Activated B cell treated with CpG ODN at 0.5 μM for 24 hours (primary cell): Measurements from ENCODE around the gene SLC9A3. TPM values are rescaled to one million over a fixed set of nuclear protein-coding genes. Genes with fewer than 3 reads are reported as not detected.

Source experiments
- ATAC-seq: fragments of 200-7000 bp; cut with Tn5 transposase; one replicate; pipeline ENCODE4 v1.10.0; 2021; ENCODE audit warnings: low read depth, mild to moderate bottlenecking, moderate library complexity
- CTCF ChIA-PET: fragments of 350-600 bp; sonication (Branson Sonifier 250); formaldehyde crosslinking; loops from one replicate; lab custom pipeline; 2021; ENCODE audit warnings: antibody characterized with exemption; lab: Charles Lee
- POLR2A ChIA-PET: fragments of 350-600 bp; sonication (Branson Sonifier 250); formaldehyde crosslinking; loops from one replicate; lab custom pipeline; 2021; ENCODE audit warnings: antibody characterized with exemption; lab: Charles Lee
- DNase-seq: peaks from one replicate; pipeline ENCODE4 v3.0.0; 2022
- H3K27ac Mint-ChIP-seq: one replicate; pipeline ENCODE4 v1.8.0; 2020; ENCODE audit warnings: mixed read lengths
- H3K27me3 Mint-ChIP-seq: one replicate; pipeline ENCODE4 v1.8.0; 2021; ENCODE audit warnings: mixed read lengths
- H3K36me3 Mint-ChIP-seq: one replicate; pipeline ENCODE4 v1.8.0; 2021; ENCODE audit warnings: low read depth, mixed read lengths
- H3K4me1 Mint-ChIP-seq: one replicate; pipeline ENCODE4 v1.8.0; 2021; ENCODE audit warnings: mixed read lengths
- H3K4me3 Mint-ChIP-seq: one replicate; pipeline ENCODE4 v1.8.0; 2020; ENCODE audit warnings: mild to moderate bottlenecking, mixed read lengths
- H3K9me3 Mint-ChIP-seq: one replicate; pipeline ENCODE4 v1.8.0; 2020; ENCODE audit warnings: mixed read lengths
- intact Hi-C: fragments of 100-400 bp; cut with micrococcal nuclease; formaldehyde crosslinking; loops from one replicate; pipeline ENCODE4 v1.15.1; 2024
- total RNA-seq: library from RNA; stranded (reverse); gene quantifications from 2 replicates; pipeline ENCODE4 v1.2.3, GENCODE V29; 2022
- TF ChIP-seq, protein P1 (sequence below): fragments of 200-600 bp; IDR thresholded peaks from one replicate; pipeline ENCODE4 v1.8.0; 2022; ENCODE audit warnings: antibody characterized with exemption, mild to moderate bottlenecking

SLC9A3 gene
- total RNA-seq, 1 donor from 2014 or later = 0.20 TPM

DNA sequence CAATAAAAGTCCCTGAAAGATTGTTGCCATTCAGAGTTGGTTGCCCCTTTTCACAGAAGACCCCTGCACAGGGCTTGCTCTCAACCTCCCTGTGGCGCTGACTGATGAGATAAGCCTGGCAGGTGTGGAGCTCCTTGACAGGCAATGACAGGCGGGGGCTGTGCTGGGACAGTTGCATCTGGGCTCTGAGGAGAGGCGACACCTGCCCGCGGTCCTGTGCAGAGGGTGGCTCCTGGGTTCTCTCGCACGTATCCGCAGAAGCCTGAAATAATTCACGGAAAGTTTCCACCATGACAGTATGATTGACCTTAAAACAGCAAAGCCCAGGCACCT, 101.0 kb downstream of the SLC9A3 start:
- no peak overlapping the region for H3K27ac Mint-ChIP-seq
- peak; percentile 10 for DNase-seq
- POLR2A ChIA-PET = no interaction called here

DNA sequence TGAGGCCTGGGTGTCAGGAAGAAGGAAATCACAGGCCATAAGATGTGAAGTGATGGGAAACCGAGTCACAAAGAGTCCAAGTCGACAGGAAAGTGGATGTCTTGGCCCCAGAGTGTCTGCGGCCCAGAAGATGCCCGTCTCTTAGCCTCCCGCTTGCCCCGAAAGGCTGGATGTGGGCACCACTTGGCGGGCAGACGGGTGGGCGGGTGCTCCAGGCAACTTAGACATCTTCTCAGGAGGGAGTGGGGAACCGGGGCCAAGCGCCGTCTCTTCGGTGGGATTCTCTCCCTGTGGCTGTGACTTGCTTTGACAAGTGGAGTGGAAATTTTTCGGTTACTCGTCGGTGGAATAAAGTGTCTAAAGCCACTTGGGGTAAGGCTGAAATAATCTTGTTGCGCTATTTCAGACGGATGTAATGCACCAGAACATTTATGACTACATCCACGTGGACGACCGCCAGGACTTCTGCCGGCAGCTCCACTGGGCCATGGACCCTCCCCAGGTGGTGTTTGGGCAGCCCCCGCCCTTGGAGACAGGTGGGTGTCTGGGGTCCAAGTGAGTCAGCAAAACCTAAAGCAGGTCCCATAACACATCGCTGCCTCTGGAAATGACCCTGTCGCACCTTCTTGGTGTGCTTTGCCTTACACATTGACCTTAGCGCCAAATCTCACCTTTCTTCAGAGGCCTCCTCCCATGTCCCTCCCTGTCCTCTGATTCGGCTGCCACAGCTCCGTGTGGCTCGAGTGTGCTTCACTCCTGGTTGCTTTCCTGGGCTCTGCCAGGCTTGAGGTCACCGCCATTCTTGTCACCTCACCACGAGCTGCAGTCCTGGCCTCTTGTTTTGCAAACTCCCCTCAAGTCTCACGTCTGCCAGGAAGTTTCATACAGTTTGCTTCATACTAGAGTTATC, 101.7 kb downstream of the SLC9A3 start:
- Mint-ChIP-seq H3K27ac (no peak overlapping the region), H3K4me3 (no peak overlapping the region), H3K36me3 (no peaks in the 10 kb centered on the region), H3K4me1 (peaks cover 16% of the 10 kb centered on the region), H3K9me3 (no peaks in the 10 kb centered on the region), H3K27me3 (peaks cover 3% of the 10 kb centered on the region)
- ChIA-PET POLR2A (no interaction called here), CTCF (no interaction called here)
- DNase-seq = peak; percentile 15
- intact Hi-C loops = no loop called here
- TF ChIP-seq, protein P1, sequence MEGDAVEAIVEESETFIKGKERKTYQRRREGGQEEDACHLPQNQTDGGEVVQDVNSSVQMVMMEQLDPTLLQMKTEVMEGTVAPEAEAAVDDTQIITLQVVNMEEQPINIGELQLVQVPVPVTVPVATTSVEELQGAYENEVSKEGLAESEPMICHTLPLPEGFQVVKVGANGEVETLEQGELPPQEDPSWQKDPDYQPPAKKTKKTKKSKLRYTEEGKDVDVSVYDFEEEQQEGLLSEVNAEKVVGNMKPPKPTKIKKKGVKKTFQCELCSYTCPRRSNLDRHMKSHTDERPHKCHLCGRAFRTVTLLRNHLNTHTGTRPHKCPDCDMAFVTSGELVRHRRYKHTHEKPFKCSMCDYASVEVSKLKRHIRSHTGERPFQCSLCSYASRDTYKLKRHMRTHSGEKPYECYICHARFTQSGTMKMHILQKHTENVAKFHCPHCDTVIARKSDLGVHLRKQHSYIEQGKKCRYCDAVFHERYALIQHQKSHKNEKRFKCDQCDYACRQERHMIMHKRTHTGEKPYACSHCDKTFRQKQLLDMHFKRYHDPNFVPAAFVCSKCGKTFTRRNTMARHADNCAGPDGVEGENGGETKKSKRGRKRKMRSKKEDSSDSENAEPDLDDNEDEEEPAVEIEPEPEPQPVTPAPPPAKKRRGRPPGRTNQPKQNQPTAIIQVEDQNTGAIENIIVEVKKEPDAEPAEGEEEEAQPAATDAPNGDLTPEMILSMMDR = no peak
- ATAC-seq = no peak

More for the DNA sequence above, 101.0 kb downstream of the SLC9A3 start:
- H3K4me3 Mint-ChIP-seq = no peak overlapping the region
- CTCF ChIA-PET = no interaction called here
- intact Hi-C loops = no loop called here
- no peak for ATAC-seq
- H3K9me3 Mint-ChIP-seq = no peaks in the 10 kb centered on the region
- peaks cover 16% of the 10 kb centered on the region for H3K4me1 Mint-ChIP-seq
- no peaks in the 10 kb centered on the region for H3K36me3 Mint-ChIP-seq
- TF ChIP-seq, protein P1 = no peak
- peaks cover 1% of the 10 kb centered on the region for H3K27me3 Mint-ChIP-seq

DNA sequence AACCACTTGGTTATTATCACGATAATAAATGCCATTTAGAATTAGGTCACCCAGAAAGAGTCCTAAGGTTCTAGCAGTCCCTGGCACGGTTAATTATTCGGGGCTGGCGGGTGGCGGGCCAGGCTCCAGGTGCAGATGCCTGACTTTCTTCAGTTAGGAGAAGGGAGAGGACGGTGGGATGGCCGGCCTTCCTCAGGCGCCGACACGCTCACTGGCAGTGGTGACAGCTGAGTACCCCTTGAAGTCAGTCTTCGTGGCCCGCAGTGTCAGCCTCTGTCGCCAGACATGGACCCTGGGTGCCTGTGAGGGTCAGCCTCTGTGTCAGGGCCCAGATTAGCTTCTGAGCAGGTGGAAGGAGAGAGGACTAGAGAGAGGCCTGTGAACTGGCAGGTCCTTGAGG, 102.3 kb downstream of the SLC9A3 start:
- ChIA-PET POLR2A (no interaction called here), CTCF (no interaction called here)
- Mint-ChIP-seq H3K4me1 (peaks cover 16% of the 10 kb centered on the region), H3K27me3 (peaks cover 3% of the 10 kb centered on the region), H3K9me3 (no peaks in the 10 kb centered on the region), H3K27ac (no peak overlapping the region), H3K4me3 (no peak overlapping the region), H3K36me3 (no peaks in the 10 kb centered on the region)
- intact Hi-C loops = no loop called here
- DNase-seq = peak; percentile 4
- no peak for ATAC-seq
- TF ChIP-seq, protein P1 = no peak

DNA sequence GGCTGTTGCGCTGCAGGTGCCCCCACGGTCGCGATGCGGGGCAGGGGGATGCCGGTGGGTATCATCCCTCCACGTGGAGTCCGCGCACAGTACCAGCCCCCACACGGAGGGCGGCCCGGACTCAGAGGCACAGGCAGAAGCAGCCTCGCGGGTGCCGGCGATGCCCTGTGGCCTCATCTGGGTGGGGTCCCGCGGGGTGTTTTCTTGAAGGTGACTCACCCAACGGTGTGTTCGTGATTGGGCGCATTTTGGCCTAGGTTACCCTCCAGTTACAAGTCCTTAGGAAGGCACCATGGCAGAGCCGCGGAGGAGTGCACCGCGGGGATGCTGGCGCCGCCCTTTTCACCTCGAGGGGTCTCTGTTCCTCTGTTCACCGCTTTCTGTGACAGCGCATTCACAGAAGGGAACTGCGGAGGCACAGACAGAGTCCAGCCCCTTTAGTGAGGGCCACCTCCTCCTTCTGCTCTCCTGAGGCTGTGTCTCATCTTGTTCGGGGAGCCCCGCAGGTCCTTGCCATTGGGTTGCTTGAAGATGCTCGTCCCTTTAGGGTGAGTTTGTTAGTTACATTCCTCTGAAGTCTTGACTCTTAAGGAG, 102.9 kb downstream of the SLC9A3 start:
- Mint-ChIP-seq H3K27ac (no peak overlapping the region), H3K36me3 (no peaks in the 10 kb centered on the region), H3K9me3 (no peaks in the 10 kb centered on the region), H3K4me3 (no peak overlapping the region), H3K4me1 (peaks cover 16% of the 10 kb centered on the region), H3K27me3 (peaks cover 3% of the 10 kb centered on the region)
- DNase-seq = peak; percentile 11
- POLR2A ChIA-PET = no interaction called here
- CTCF ChIA-PET = no interaction called here
- TF ChIP-seq, protein P1 = no peak
- ATAC-seq = no peak
- intact Hi-C loops = no loop called here

DNA sequence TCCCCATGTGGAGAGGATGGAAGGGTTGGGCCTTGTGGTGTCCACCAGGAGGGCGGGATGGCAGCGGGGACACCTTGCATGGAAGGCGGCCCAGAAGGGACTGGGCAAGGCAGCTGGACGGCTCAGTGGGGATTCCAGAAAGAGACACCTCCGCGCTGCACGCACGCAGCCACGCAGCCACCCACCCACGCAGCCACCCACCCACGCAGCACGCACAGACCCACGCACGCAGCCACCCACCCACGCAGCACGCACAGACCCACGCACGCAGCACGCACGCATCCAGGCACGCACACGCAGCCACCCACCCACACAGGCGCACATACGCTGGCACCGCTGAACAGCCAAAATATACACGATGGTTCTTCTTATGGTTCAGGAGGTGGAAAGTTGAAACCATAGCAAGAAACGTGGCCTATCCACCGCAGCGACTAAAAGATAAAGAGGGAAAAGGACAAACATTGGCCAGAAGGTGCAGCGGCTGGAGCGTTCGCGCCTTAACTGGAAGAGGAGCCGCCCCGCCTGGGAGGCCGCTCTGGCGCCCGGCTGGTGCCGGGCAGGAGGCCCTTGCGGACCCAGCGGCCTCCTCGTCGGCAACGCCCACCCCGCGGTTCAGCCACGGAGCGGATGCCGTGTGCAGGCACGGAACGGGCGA, 103.5 kb downstream of the SLC9A3 start:
- Mint-ChIP-seq H3K4me3 (no peak overlapping the region), H3K27me3 (peaks cover 3% of the 10 kb centered on the region), H3K36me3 (no peaks in the 10 kb centered on the region), H3K4me1 (peaks cover 17% of the 10 kb centered on the region), H3K9me3 (no peaks in the 10 kb centered on the region), H3K27ac (no peak overlapping the region)
- ATAC-seq (no peak), DNase-seq (no peak)
- CTCF ChIA-PET = no interaction called here
- intact Hi-C loops = no loop called here
- POLR2A ChIA-PET = no interaction called here
- TF ChIP-seq, protein P1 = no peak
